Sigmoid colon (tissue), 7 donors: ENCODE data around the gene SLC25A28. TPM values are rescaled to one million over a fixed set of nuclear protein-coding genes. Genes with fewer than 3 reads are reported as not detected.
A peak's percentile ranks its signal among the peaks of the same experiment; 100 is the strongest.

Experiments used
- DNase-seq: peaks from one replicate; pipeline ENCODE4 v3.0.0-alpha.2; 2019
- H3K27ac ChIP-seq, 4 donors: fragments of 200-600 bp; sonication (generic); one replicate each; pipeline ENCODE4 v1.5.1; 2016 to 2019; ENCODE audit warnings: mild to moderate bottlenecking in 1 of 4
- H3K27me3 ChIP-seq, 3 donors: fragments of 200-600 bp; sonication (generic); one replicate each; pipeline ENCODE4 v1.5.1; 2019; ENCODE audit warnings: mild to moderate bottlenecking in 1 of 3
- H3K36me3 ChIP-seq, 4 donors: fragments of 200-600 bp; sonication (generic); one replicate each; pipeline ENCODE4 v1.5.1; 2016 to 2019
- H3K4me1 ChIP-seq, 4 donors: fragments of 200-600 bp; sonication (generic); one replicate each; pipeline ENCODE4 v1.5.1; 2017 to 2019
- H3K4me3 ChIP-seq, 4 donors: fragments of 200-600 bp; sonication (generic); one replicate each; pipeline ENCODE4 v1.5.1; 2017 to 2019; ENCODE audit warnings: mild to moderate bottlenecking in 2 of 4, moderate library complexity in 1 of 4
- H3K9me3 ChIP-seq, 4 donors: fragments of 200-600 bp in 3 of 4; sonication (generic) in 3 of 4; one replicate each; pipeline versions ENCODE4 v1.5.1 to v1.6.1; 2013 to 2019
- EP300 ChIP-seq, 4 donors: sonication (generic); formaldehyde crosslinking; IDR thresholded peaks; one replicate each; pipeline ENCODE4 v1.6.1; 2017; ENCODE audit warnings: antibody characterized with exemption in 4 of 4
- POLR2A ChIP-seq, 2 donors: fragments of 450-650 bp; IDR thresholded peaks; one replicate each; pipeline ENCODE4 v1.6.1; 2016; ENCODE audit warnings: antibody characterized with exemption in 2 of 2, mild to moderate bottlenecking in 2 of 2, moderate library complexity in 2 of 2
- POLR2AphosphoS5 ChIP-seq, 4 donors: sonication (generic); formaldehyde crosslinking; IDR thresholded peaks; one replicate each; pipeline ENCODE4 v1.6.1; 2017; ENCODE audit warnings: antibody characterized with exemption in 4 of 4
- WGBS, 2 donors: extraction: QIAGEN DNeasy Blood & Tissue Kit; methylation state at CpG; one replicate each; pipeline ENCODE4 v1.1.7; 2013; 5-methylcytosine and 5-hydroxymethylcytosine counted together
- intact Hi-C: fragments of 100-400 bp; cut with DNase I; formaldehyde crosslinking; loops from one replicate; pipeline ENCODE4 v1.15.1; 2023
- polyA plus RNA-seq, 3 donors: library from polyadenylated mRNA; stranded (reverse); fragments of 200-250 nt; gene quantifications; one replicate each; pipeline ENCODE4 v1.2.3, GENCODE V29; 2013
- total RNA-seq, 4 donors: library from RNA; depleted of rRNA; stranded (reverse); fragments of >200 nt; gene quantifications; one replicate each; pipeline ENCODE4 v1.1.0, GENCODE V29; 2016
- TF ChIP-seq, protein P1 (sequence below), 4 experiments: fragments of 450-650 bp in 3 of 4; fragments of 200-600 bp in 1 of 4; IDR thresholded peaks; one replicate each; pipeline ENCODE4 v1.5.1; 2016 to 2019; ENCODE audit warnings: antibody characterized with exemption in 4 of 4, mild to moderate bottlenecking in 3 of 4, moderate library complexity in 2 of 4
- donor health status: healthy with polysubstance abuse.
- donor health status: Bipolar disorder and iron deficiency.
- donor health status: healthy.

Gene SLC25A28
- total and polyA plus RNA-seq, 7 donors = 18.0 to 65.1 (median 32.9) TPM

DNA sequence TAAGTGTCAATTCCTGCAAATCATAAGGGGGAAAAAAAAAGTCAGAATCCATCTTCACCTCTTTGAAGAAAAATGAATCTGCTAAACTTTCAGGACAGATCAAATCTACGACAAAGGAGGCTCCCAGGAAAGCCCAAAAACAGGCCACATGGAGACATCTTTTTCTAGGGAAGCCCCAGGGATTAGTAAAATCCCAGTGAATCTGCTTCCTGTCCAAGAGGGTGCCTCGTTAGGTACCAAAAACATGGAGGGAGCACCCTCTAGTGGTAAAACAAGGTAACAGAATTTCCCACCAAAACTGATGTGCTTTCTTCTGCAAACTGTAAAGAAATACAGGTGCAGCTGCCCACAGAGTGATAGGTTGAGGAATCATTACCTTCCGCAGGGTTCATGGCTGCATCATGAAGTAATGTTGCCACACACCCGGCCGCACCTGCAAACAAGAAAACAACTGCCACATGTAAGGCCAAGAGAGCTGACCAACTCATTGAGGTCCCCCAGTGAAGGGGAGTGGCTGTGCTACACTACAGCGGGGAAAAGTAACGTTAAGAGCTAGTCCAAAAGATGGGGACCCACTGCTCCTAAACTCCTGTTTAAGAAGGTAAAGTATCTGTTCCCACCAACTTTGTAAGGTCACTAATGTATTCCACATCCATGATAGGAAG, 7.9 kb downstream of the SLC25A28 start:
- H3K4me1 ChIP-seq = peaks cover 0 to 29% (median 23%) of the 10 kb centered on the region in 4 donors
- H3K4me3 ChIP-seq = no peak overlapping the region
- peak overlapping the region in 1 of 4 donors; percentile 12 for H3K27ac ChIP-seq
- H3K36me3 ChIP-seq = peaks cover 7 to 31% (median 17%) of the 10 kb centered on the region in 4 donors
- 24 to 42% methylated on average over 7 of the region's 7 CpGs for WGBS, 2 donors
- H3K27me3 ChIP-seq = no peaks in the 10 kb centered on the region
- intact Hi-C loops = loop anchor here (5.0 kb wide), 1 partner anchor 55 kb away; no protein-coding TSS in a partner anchor
- TF ChIP-seq, protein P1, sequence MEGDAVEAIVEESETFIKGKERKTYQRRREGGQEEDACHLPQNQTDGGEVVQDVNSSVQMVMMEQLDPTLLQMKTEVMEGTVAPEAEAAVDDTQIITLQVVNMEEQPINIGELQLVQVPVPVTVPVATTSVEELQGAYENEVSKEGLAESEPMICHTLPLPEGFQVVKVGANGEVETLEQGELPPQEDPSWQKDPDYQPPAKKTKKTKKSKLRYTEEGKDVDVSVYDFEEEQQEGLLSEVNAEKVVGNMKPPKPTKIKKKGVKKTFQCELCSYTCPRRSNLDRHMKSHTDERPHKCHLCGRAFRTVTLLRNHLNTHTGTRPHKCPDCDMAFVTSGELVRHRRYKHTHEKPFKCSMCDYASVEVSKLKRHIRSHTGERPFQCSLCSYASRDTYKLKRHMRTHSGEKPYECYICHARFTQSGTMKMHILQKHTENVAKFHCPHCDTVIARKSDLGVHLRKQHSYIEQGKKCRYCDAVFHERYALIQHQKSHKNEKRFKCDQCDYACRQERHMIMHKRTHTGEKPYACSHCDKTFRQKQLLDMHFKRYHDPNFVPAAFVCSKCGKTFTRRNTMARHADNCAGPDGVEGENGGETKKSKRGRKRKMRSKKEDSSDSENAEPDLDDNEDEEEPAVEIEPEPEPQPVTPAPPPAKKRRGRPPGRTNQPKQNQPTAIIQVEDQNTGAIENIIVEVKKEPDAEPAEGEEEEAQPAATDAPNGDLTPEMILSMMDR (IDR thresholded peaks at IDR 0.05) = peak; percentile 65 to 83 (median 78)
- no peak for TF ChIP-seq EP300 (IDR thresholded peaks at IDR 0.05)
- no peak for TF ChIP-seq POLR2A (IDR thresholded peaks at IDR 0.05)
- TF ChIP-seq POLR2AphosphoS5 (IDR thresholded peaks at IDR 0.05) = peak in 1 of 4 donors; percentile 26
- H3K9me3 ChIP-seq = no peaks in the 10 kb centered on the region
- DNase-seq = no peak

DNA sequence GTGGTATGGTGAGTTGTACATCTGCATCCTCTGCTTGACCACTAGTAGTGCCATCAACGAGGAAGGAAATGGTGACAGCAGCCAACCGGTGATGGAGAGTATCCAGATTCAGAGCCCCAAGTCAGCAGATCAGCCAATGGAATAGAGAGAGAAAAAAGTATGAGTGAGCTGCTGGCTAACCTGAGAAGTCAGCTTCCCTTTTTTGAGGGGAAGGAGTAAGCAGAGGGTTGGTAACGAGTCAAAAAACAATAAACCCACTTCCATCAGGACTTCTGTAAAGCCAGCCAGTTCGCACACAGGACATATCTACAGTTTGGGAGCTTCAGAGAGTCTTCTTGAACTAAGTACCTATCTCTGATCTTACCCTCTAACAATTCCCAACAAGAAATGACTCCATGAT, 8.9 kb downstream of the SLC25A28 start:
- H3K27me3 ChIP-seq = no peaks in the 10 kb centered on the region
- 69 to 83% methylated on average over 4 of the region's 4 CpGs for WGBS, 2 donors
- no peaks in the 10 kb centered on the region for H3K9me3 ChIP-seq
- TF ChIP-seq POLR2A (IDR thresholded peaks at IDR 0.05) (no peak), EP300 (IDR thresholded peaks at IDR 0.05) (no peak)
- TF ChIP-seq, protein P1 (IDR thresholded peaks at IDR 0.05) = no peak
- H3K36me3 ChIP-seq = peaks cover 7 to 31% (median 17%) of the 10 kb centered on the region in 4 donors
- intact Hi-C loops = loop anchor here (2.0 to 5.0 kb wide), 2 partner anchors 54 to 219 kb away; no protein-coding TSS in a partner anchor
- peaks cover 0 to 20% (median 13%) of the 10 kb centered on the region in 4 donors for H3K4me1 ChIP-seq
- no peak overlapping the region for H3K4me3 ChIP-seq
- H3K27ac ChIP-seq = no peak overlapping the region
- DNase-seq = no peak

DNA sequence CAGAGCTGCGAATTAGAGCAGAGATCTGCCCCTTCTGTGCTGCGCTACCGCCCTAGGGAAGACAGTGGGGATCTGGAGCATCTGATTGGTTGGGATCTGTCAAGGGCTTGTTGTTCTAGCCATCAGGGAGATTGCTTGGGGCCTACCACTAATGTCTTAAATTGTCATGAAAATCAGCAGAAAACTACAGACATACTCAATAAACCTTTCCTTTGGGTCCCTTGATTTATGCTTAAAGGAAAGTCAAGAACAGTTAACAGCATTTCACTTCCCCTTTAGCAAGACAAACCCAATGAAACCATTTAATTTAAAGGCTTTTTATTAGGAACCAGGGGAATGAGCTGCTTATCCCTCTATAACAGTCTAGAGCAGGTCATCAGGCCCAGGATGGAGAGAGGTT, 10.0 kb downstream of the SLC25A28 start:
- Histone ChIP-seq H3K4me1 (peaks cover 0 to 9% (median 3%) of the 10 kb centered on the region in 4 donors), H3K27ac (no peak overlapping the region), H3K9me3 (no peaks in the 10 kb centered on the region), H3K36me3 (peaks cover 7 to 31% (median 17%) of the 10 kb centered on the region in 4 donors), H3K27me3 (no peaks in the 10 kb centered on the region), H3K4me3 (no peak overlapping the region)
- TF ChIP-seq EP300 (IDR thresholded peaks at IDR 0.05) (no peak), POLR2A (IDR thresholded peaks at IDR 0.05) (no peak), POLR2AphosphoS5 (IDR thresholded peaks at IDR 0.05) (no peak)
- TF ChIP-seq, protein P1 (IDR thresholded peaks at IDR 0.05) = no peak
- DNase-seq = no peak
- intact Hi-C loops = loop anchor here (2.0 to 5.0 kb wide), 2 partner anchors 53 to 217 kb away; no protein-coding TSS in a partner anchor
- WGBS, 2 donors = 90 to 95% methylated on average over 3 of the region's 3 CpGs

DNA sequence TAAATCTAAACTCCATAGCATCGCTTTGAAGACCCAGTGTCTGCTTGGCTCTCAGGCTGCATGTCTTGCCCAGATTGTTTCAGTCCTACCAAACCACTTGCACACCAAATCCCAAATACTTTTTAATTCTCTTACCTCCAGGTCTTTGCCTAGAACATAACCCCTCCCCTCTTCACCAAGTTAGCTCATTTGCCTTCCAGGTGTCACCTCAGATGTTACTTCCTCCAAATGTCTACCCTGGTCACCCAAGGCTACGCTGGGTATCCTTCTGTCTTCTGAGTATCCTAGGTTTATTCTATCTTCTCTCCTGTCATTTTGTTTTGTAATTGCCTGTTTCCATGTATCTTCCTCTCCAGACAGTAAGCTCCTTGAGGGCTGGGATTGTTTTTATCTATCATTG, 11.1 kb downstream of the SLC25A28 start:
- no peak for DNase-seq
- Histone ChIP-seq H3K27ac (no peak overlapping the region), H3K9me3 (no peaks in the 10 kb centered on the region), H3K27me3 (no peaks in the 10 kb centered on the region), H3K36me3 (peaks cover 7 to 31% (median 17%) of the 10 kb centered on the region in 4 donors), H3K4me1 (peaks cover 0 to 7% (median 0%) of the 10 kb centered on the region in 4 donors), H3K4me3 (no peak overlapping the region)
- intact Hi-C loops = no loop called here
- WGBS, 2 donors = 94 to 96% methylated on average over 2 of the region's 2 CpGs
- TF ChIP-seq EP300 (IDR thresholded peaks at IDR 0.05) (no peak), POLR2A (IDR thresholded peaks at IDR 0.05) (no peak), POLR2AphosphoS5 (IDR thresholded peaks at IDR 0.05) (no peak)
- TF ChIP-seq, protein P1 (IDR thresholded peaks at IDR 0.05) = no peak
